ENCODE results near the gene SNCAIP. TPM values are rescaled to one million over a fixed set of nuclear protein-coding genes. Genes with fewer than 3 reads are reported as not detected.

The SNCAIP gene
- total and polyA plus RNA-seq, 12 donors, result 1.3 to 6.4 (median 2.7) TPM

- intact Hi-C loops (cut with DNase I), result no loop called here
- Histone ChIP-seq H3K27me3 (no peaks in the 10 kb centered on the region), H3K27ac (no peak overlapping the region), H3K9me3 (replicated peaks in 1 of 3) (no peaks in the 10 kb centered on the region), H3K36me3 (replicated peaks in 1 of 2) (no peaks in the 10 kb centered on the region), H3K4me1 (replicated peaks in 1 of 2) (no peaks in the 10 kb centered on the region), H3K4me3 (no peak overlapping the region)
- DNase-seq, result no peak
- TF ChIP-seq CTCF (IDR thresholded peaks at IDR 0.05) (no peak), POLR2A (IDR thresholded peaks at IDR 0.05) (no peak)
- WGBS, 4 donors, result 65 to 81% (median 76%) methylated on average over 6 to 9 of the region's 9 CpGs
These were observed 159.2 kb downstream of the SNCAIP start for GRCh38 chr5:122471031-122471751.

- H3K27me3 ChIP-seq, result no peaks in the 10 kb centered on the region
These were observed 159.7 kb downstream of the SNCAIP start for GRCh38 chr5:122471752-122472061.

GRCh38 chr5:122473138-122473843 is 161.3 kb downstream of the SNCAIP start:
- DNase-seq, result no peak
- TF ChIP-seq POLR2A (IDR thresholded peaks at IDR 0.05) (no peak), CTCF (IDR thresholded peaks at IDR 0.05) (no peak)
- no peaks in the 10 kb centered on the region for H3K27me3 ChIP-seq
- no peaks in the 10 kb centered on the region for H3K36me3 ChIP-seq (replicated peaks in 1 of 2)
- intact Hi-C loops (cut with DNase I), result no loop called here
- H3K4me1 ChIP-seq (replicated peaks in 1 of 2), result no peaks in the 10 kb centered on the region
- 84 to 96% (median 87%) methylated on average over 5 of the region's 5 CpGs for WGBS, 4 donors
- H3K27ac ChIP-seq, result no peak overlapping the region
- H3K4me3 ChIP-seq, result no peak overlapping the region
- H3K9me3 ChIP-seq (replicated peaks in 1 of 3), result no peaks in the 10 kb centered on the region

More at GRCh38 chr5:122471752-122472061, 159.7 kb downstream of the SNCAIP start:
- Histone ChIP-seq H3K4me3 (no peak overlapping the region), H3K9me3 (replicated peaks in 1 of 3) (no peaks in the 10 kb centered on the region), H3K4me1 (replicated peaks in 1 of 2) (no peaks in the 10 kb centered on the region), H3K36me3 (replicated peaks in 1 of 2) (no peaks in the 10 kb centered on the region), H3K27ac (no peak overlapping the region)
- TF ChIP-seq CTCF (IDR thresholded peaks at IDR 0.05) (no peak), POLR2A (IDR thresholded peaks at IDR 0.05) (no peak)
- DNase-seq, result no peak
- WGBS, 4 donors, result 89 to 97% (median 94%) methylated on average over 5 of the region's 5 CpGs
- intact Hi-C loops (cut with DNase I), result no loop called here

GRCh38 chr5:122473941-122474340 is 161.9 kb downstream of the SNCAIP start:
- no peak overlapping the region for H3K4me3 ChIP-seq
- DNase-seq, result no peak
- H3K9me3 ChIP-seq (replicated peaks in 1 of 3), result no peaks in the 10 kb centered on the region
- intact Hi-C loops (cut with DNase I), result no loop called here
- H3K27ac ChIP-seq, result no peak overlapping the region
- no peaks in the 10 kb centered on the region for H3K36me3 ChIP-seq (replicated peaks in 1 of 2)
- H3K4me1 ChIP-seq (replicated peaks in 1 of 2), result no peaks in the 10 kb centered on the region
- no peak for TF ChIP-seq POLR2A (IDR thresholded peaks at IDR 0.05)
- no peak for TF ChIP-seq CTCF (IDR thresholded peaks at IDR 0.05)
- 52 to 84% (median 76%) methylated on average over 1 to 4 of the region's 4 CpGs for WGBS, 4 donors
- no peaks in the 10 kb centered on the region for H3K27me3 ChIP-seq

All from adrenal gland (tissue), 12 donors.